Kidney (tissue), 14 donors: ENCODE measurements around the gene MAML2. TPM values are rescaled to one million over a fixed set of nuclear protein-coding genes. Genes with fewer than 3 reads are reported as not detected.
A peak's percentile ranks its signal among the peaks of the same experiment; 100 is the strongest.

ENCODE experiments used
- DNase-seq, 5 donors: peaks; one replicate each; pipeline ENCODE4 v3.0.0-alpha.2; 2013 to 2020
- FAIRE-seq: peaks from 2 replicates; lab custom pipeline; 2012; peaks lifted over from hg19 to GRCh38; lab: Jason Lieb, UNC
- H3K27ac ChIP-seq, 2 donors: one replicate each; pipeline ENCODE4 v1.7.0; 2013; ENCODE audit warnings: low read depth in 2 of 2, low read length in 2 of 2, inconsistent platforms in 1 of 2
- H3K27me3 ChIP-seq: one replicate; pipeline ENCODE4 v1.7.1; 2013; ENCODE audit warnings: low read length, inconsistent platforms; ENCODE audit not compliant: control insufficient read depth, insufficient read depth
- H3K36me3 ChIP-seq, 3 donors: one replicate each; pipeline versions ENCODE4 v1.7.0 to v1.7.1; 2013; ENCODE audit warnings: low read length in 3 of 3, control low read depth in 1 of 3, inconsistent platforms in 1 of 3; ENCODE audit not compliant: insufficient read depth in 3 of 3, control insufficient read depth in 2 of 3
- H3K4me1 ChIP-seq, 3 donors: one replicate each; pipeline versions ENCODE4 v1.7.0 to v1.7.1; 2013; ENCODE audit warnings: low read length in 3 of 3, inconsistent platforms in 1 of 3, low read depth in 1 of 3; ENCODE audit not compliant: control insufficient read depth in 2 of 3, insufficient read depth in 2 of 3
- H3K4me3 ChIP-seq, 3 donors: one replicate each; pipeline versions ENCODE4 v1.7.0 to v1.8.1; 2013; ENCODE audit warnings: low read length in 3 of 3, control low read depth in 1 of 3, inconsistent platforms in 1 of 3
- H3K9ac ChIP-seq, 3 donors: one replicate each; pipeline versions ENCODE4 v1.7.0 to v1.7.1; 2013; ENCODE audit warnings: low read length in 3 of 3, control low read depth in 1 of 3, inconsistent platforms in 1 of 3
- H3K9me3 ChIP-seq, 3 donors: one replicate each; pipeline versions ENCODE4 v1.7.0 to v1.7.1; 2013; ENCODE audit warnings: low read length in 3 of 3, control low read depth in 1 of 3, inconsistent platforms in 1 of 3; ENCODE audit not compliant: control insufficient read depth in 2 of 3, insufficient read depth in 1 of 3
- intact Hi-C: fragments of 100-400 bp; cut with DNase I; formaldehyde crosslinking; loops from one replicate; pipeline ENCODE4 v1.11.1; 2022
- polyA plus RNA-seq: library from polyadenylated mRNA; stranded (reverse); fragments of 350-450 nt; fragmentation: Illumina TruSeq; extraction: RNeasy Lipid Tissue Mini Kit (QIAGEN cat#74804); gene quantifications from one replicate; pipeline ENCODE4 v1.2.3, GENCODE V29; 2014; ENCODE audit warnings: low read depth, low replicate concordance; ENCODE audit not compliant: insufficient read depth
- total RNA-seq: library from RNA; stranded (reverse); fragmentation: NEBNext Ultra II Directional; extraction: Animal tissue kit (Norgen Biotek cat#: 25700); gene quantifications from one replicate; pipeline ENCODE4 v1.2.1, GENCODE V29; 2021
- TF ChIP-seq, protein P1 (sequence below): IDR thresholded peaks from 3 replicates; pipeline ENCODE4 v1.5.1; 2012; ENCODE audit warnings: mild to moderate bottlenecking, moderate library complexity, borderline replicate concordance; ENCODE audit not compliant: insufficient read depth; ENCODE audit errors: extremely low read depth
- donor health status: control.
- donor health status: control.
- donor health status: control.
- donor health status: control.
- donor health status: control.
- donor health status: DM: yes; HTN: yes; CAD: no.
- donor health status: Normal renal cell carcinoma (clear cell type).

MAML2 gene
- total and polyA plus RNA-seq, 2 donors from 2014 or later, result 4.9 to 32.3 TPM

DNA sequence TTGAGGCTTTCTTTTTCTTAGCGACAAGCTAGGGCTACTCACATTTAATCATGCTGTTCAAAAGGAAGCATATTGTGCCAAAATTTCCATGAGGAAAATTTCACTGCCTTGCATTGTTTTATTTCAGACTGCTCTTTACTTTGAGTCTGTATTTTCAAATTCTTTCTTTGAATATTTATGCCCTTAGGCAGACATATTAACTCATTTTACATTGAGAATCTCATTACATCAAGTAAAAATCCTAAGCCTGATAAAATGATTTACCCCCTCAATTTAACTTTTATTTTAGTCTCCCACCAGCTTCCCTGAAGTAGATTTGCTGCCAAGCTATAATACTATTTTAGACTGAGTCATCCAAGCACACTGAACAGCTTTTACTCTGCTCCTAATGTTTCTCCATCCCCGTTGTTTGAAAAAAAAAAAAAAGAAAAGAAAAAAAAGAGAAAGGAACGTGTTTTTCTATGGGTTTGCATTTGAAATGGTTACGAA is 229.8 kb downstream of the MAML2 start:
- no peak for FAIRE-seq
- DNase-seq, result peak in 2 of 5 donors; percentile 73 to 93

DNA sequence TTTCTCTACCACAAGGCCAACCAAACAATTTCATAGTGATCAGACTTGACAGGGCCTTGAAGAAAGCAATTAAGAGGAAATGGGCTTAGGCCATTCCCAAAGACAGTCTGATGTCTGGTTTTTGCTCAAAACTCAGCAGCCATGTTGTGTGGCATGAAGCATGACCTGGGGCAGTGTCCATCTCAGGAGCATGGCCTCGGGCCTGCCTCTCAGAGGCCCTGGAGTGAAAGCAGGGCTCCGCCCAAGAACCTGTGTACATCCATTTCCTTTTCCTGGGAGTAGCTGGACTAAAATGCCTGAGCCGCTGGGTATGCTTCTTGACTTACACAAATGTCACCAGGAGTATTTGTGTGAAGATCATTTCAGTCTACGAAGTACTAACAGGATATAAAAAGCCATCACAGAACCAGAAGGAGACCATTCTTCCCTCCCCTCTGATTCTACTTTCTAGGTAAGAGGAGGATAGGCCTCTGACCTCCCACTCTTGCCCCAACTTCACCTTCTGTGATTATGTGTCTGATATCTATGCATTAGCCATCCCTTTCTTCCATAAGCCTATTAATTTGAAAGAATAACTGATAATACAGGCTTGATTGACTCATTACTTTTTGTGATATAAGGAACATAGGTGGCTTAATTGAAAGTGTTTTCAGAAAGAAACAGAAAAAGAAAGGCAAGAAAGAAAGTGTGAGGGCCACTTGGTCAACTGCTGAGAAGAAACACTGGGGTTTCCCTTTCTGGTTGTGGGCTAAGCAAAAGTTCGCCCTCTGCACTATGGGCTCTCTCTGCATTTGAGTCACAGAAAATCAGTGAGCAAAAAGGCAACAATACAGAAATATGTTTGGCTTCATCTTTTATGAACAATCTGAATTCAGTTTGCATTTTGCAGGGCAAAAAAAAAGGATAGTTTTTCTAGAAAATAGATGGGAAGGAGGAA is 230.5 kb downstream of the MAML2 start:
- intact Hi-C loops, result no loop called here
- FAIRE-seq (no peak), DNase-seq (no peak)
- TF ChIP-seq, protein P1, sequence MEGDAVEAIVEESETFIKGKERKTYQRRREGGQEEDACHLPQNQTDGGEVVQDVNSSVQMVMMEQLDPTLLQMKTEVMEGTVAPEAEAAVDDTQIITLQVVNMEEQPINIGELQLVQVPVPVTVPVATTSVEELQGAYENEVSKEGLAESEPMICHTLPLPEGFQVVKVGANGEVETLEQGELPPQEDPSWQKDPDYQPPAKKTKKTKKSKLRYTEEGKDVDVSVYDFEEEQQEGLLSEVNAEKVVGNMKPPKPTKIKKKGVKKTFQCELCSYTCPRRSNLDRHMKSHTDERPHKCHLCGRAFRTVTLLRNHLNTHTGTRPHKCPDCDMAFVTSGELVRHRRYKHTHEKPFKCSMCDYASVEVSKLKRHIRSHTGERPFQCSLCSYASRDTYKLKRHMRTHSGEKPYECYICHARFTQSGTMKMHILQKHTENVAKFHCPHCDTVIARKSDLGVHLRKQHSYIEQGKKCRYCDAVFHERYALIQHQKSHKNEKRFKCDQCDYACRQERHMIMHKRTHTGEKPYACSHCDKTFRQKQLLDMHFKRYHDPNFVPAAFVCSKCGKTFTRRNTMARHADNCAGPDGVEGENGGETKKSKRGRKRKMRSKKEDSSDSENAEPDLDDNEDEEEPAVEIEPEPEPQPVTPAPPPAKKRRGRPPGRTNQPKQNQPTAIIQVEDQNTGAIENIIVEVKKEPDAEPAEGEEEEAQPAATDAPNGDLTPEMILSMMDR, result no peak
- peaks cover 4 to 9% (median 7%) of the 10 kb centered on the region in 3 donors for H3K4me1 ChIP-seq
- H3K27me3 ChIP-seq, result no peaks in the 10 kb centered on the region
- no peaks in the 10 kb centered on the region for H3K36me3 ChIP-seq
- no peak overlapping the region for H3K27ac ChIP-seq
- no peak overlapping the region for H3K4me3 ChIP-seq
- no peak overlapping the region for H3K9ac ChIP-seq
- H3K9me3 ChIP-seq, result no peaks in the 10 kb centered on the region

More for the DNA sequence above, 229.8 kb downstream of the MAML2 start:
- H3K27ac ChIP-seq, result peak overlapping the region in 1 of 2 donors; percentile 43
- no peak overlapping the region for H3K9ac ChIP-seq
- H3K4me1 ChIP-seq, result peaks cover 4 to 9% (median 7%) of the 10 kb centered on the region in 3 donors
- no peaks in the 10 kb centered on the region for H3K9me3 ChIP-seq
- intact Hi-C loops, result no loop called here
- H3K36me3 ChIP-seq, result no peaks in the 10 kb centered on the region
- TF ChIP-seq, protein P1, result no peak
- no peak overlapping the region for H3K4me3 ChIP-seq
- no peaks in the 10 kb centered on the region for H3K27me3 ChIP-seq

DNA sequence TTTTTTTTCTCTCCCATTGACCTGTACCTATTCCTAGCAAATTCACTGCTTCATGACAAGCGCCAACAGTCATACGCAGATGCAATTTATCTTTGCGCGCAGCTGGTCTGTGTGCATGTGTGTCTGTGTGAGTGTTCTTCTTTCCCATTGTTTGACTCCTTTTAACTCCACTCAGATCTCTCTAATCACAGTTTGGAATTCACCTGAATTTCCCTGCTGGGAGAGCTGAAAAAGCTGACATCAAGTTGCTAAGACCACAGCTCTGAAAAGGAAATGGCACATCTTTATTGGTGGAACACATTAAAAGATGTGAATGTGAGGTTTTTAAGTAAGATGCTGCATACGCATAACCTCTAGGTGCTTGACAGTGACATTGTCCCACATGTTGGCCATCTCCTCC is 231.7 kb downstream of the MAML2 start:
- DNase-seq, result peak in 1 of 5 donors; percentile 22
- H3K9ac ChIP-seq, result no peak overlapping the region
- H3K4me3 ChIP-seq, result no peak overlapping the region
- TF ChIP-seq, protein P1, result no peak
- H3K27me3 ChIP-seq, result no peaks in the 10 kb centered on the region
- FAIRE-seq, result no peak
- H3K9me3 ChIP-seq, result no peaks in the 10 kb centered on the region
- peaks cover 4 to 9% (median 7%) of the 10 kb centered on the region in 3 donors for H3K4me1 ChIP-seq
- no peak overlapping the region for H3K27ac ChIP-seq
- H3K36me3 ChIP-seq, result no peaks in the 10 kb centered on the region
- intact Hi-C loops, result no loop called here
